Spinal cord (tissue), 10 donors: ENCODE data around the gene DOCK6. TPM values are rescaled to one million over a fixed set of nuclear protein-coding genes. Genes with fewer than 3 reads are reported as not detected.

Experiments used
- DNase-seq, 6 donors: peaks; one replicate each; pipeline versions ENCODE4 v3.0.0 to v3.0.0-alpha.2; 2013 to 2015; ENCODE audit warnings: low spot score in 6 of 6, low read depth in 4 of 6
- H3K27ac ChIP-seq: one replicate; pipeline ENCODE4 v1.5.1; 2013; ENCODE audit warnings: low read depth, low read length, control low read depth
- H3K27me3 ChIP-seq: one replicate; pipeline ENCODE4 v1.6.1; 2013; ENCODE audit warnings: low read length; ENCODE audit not compliant: control insufficient read depth, insufficient read depth
- H3K36me3 ChIP-seq: one replicate; pipeline ENCODE4 v1.6.1; 2013; ENCODE audit warnings: low read length; ENCODE audit not compliant: control insufficient read depth, insufficient read depth
- H3K4me1 ChIP-seq: one replicate; pipeline ENCODE4 v1.6.1; 2013; ENCODE audit warnings: low read length; ENCODE audit not compliant: control insufficient read depth, insufficient read depth
- H3K4me3 ChIP-seq: one replicate; pipeline ENCODE4 v1.5.1; 2013; ENCODE audit warnings: low read depth, low read length, control low read depth
- H3K9me3 ChIP-seq: one replicate; pipeline ENCODE4 v1.6.1; 2013; ENCODE audit warnings: low read length; ENCODE audit not compliant: control insufficient read depth, insufficient read depth
- WGBS: methylation state at CpG from one replicate; pipeline ENCODE4 v1.1.5; 2013; ENCODE audit warnings: missing lambda C conversion rate; ENCODE audit not compliant: insufficient coverage; 5-methylcytosine and 5-hydroxymethylcytosine counted together
- polyA plus RNA-seq, 2 donors: library from polyadenylated mRNA; unstranded; fragments of 120-200 nt; gene quantifications; one replicate each; pipeline ENCODE4 v1.2.1, GENCODE V29; 2013; ENCODE audit not compliant: insufficient read length in 2 of 2
- total RNA-seq, 2 donors: library from RNA; depleted of rRNA in 1 of 2; stranded (reverse); fragments of 120-200 nt in 1 of 2; fragments of >200 nt in 1 of 2; gene quantifications; one replicate each; pipeline versions ENCODE4 v1.2.3 to v1.2.4, GENCODE V29; 2013 to 2014
- donor health status: healthy.

Gene DOCK6
- total and polyA plus RNA-seq, 4 donors = 16.5 to 71.2 (median 47.3) TPM

GRCh38 chr19:11230621-11231386, 31.5 kb downstream of the DOCK6 start:
- no peak overlapping the region for H3K27ac ChIP-seq
- WGBS = 85% methylated on average over 5 of the region's 7 CpGs
- H3K36me3 ChIP-seq = peaks cover 34% of the 10 kb centered on the region
- H3K4me1 ChIP-seq = no peaks in the 10 kb centered on the region
- no peak overlapping the region for H3K4me3 ChIP-seq
- no peaks in the 10 kb centered on the region for H3K9me3 ChIP-seq
- DNase-seq = no peak
- H3K27me3 ChIP-seq = no peaks in the 10 kb centered on the region

- Histone ChIP-seq H3K27ac (no peak overlapping the region), H3K36me3 (peaks cover 32% of the 10 kb centered on the region), H3K27me3 (no peaks in the 10 kb centered on the region), H3K4me1 (no peaks in the 10 kb centered on the region), H3K9me3 (no peaks in the 10 kb centered on the region), H3K4me3 (no peak overlapping the region)
- DNase-seq = no peak
- WGBS = 78% methylated on average over 14 of the region's 14 CpGs
Measured at GRCh38 chr19:11227195-11227886, 35.0 kb downstream of the DOCK6 start.

GRCh38 chr19:11226716-11227166, 35.6 kb downstream of the DOCK6 start:
- Histone ChIP-seq H3K27ac (no peak overlapping the region), H3K4me3 (no peak overlapping the region), H3K9me3 (no peaks in the 10 kb centered on the region), H3K27me3 (no peaks in the 10 kb centered on the region), H3K36me3 (peaks cover 33% of the 10 kb centered on the region), H3K4me1 (no peaks in the 10 kb centered on the region)
- 90% methylated on average over 1 of the region's 1 CpG for WGBS
- DNase-seq = no peak

- no peaks in the 10 kb centered on the region for H3K27me3 ChIP-seq
- H3K4me3 ChIP-seq = no peak overlapping the region
- H3K9me3 ChIP-seq = peaks cover 1% of the 10 kb centered on the region
- no CpG with 5 or more reads among the region's 3 CpGs for WGBS
- H3K36me3 ChIP-seq = peaks cover 35% of the 10 kb centered on the region
- no peak overlapping the region for H3K27ac ChIP-seq
- DNase-seq = no peak
- no peaks in the 10 kb centered on the region for H3K4me1 ChIP-seq
Measured at GRCh38 chr19:11225815-11226214, 36.5 kb downstream of the DOCK6 start.

- Histone ChIP-seq H3K4me3 (no peak overlapping the region), H3K27me3 (no peaks in the 10 kb centered on the region), H3K36me3 (peaks cover 30% of the 10 kb centered on the region), H3K9me3 (peaks cover 1% of the 10 kb centered on the region), H3K4me1 (no peaks in the 10 kb centered on the region), H3K27ac (no peak overlapping the region)
- 100% methylated on average over 2 of the region's 5 CpGs for WGBS
- DNase-seq = no peak
Measured at GRCh38 chr19:11225172-11225571, 37.2 kb downstream of the DOCK6 start.

GRCh38 chr19:11224429-11224828, 37.9 kb downstream of the DOCK6 start:
- WGBS = 97% methylated on average over 4 of the region's 7 CpGs
- Histone ChIP-seq H3K27me3 (no peaks in the 10 kb centered on the region), H3K9me3 (peaks cover 1% of the 10 kb centered on the region), H3K4me1 (no peaks in the 10 kb centered on the region), H3K4me3 (no peak overlapping the region), H3K36me3 (peaks cover 26% of the 10 kb centered on the region), H3K27ac (no peak overlapping the region)
- DNase-seq = no peak

- no peak for DNase-seq
- WGBS = no CpG with 5 or more reads among the region's 3 CpGs
- H3K27me3 ChIP-seq = no peaks in the 10 kb centered on the region
- H3K4me1 ChIP-seq = no peaks in the 10 kb centered on the region
- H3K9me3 ChIP-seq = peaks cover 1% of the 10 kb centered on the region
- peaks cover 19% of the 10 kb centered on the region for H3K36me3 ChIP-seq
- no peak overlapping the region for H3K4me3 ChIP-seq
- H3K27ac ChIP-seq = no peak overlapping the region
Measured at GRCh38 chr19:11223200-11223599, 39.1 kb downstream of the DOCK6 start.

GRCh38 chr19:11221082-11221598, 41.2 kb downstream of the DOCK6 start:
- 100% methylated on average over 3 of the region's 3 CpGs for WGBS
- Histone ChIP-seq H3K27me3 (no peaks in the 10 kb centered on the region), H3K36me3 (peaks cover 22% of the 10 kb centered on the region), H3K4me3 (no peak overlapping the region), H3K9me3 (peaks cover 1% of the 10 kb centered on the region), H3K4me1 (no peaks in the 10 kb centered on the region), H3K27ac (no peak overlapping the region)
- no peak for DNase-seq

GRCh38 chr19:11214387-11214786, 47.9 kb downstream of the DOCK6 start:
- Histone ChIP-seq H3K27me3 (no peaks in the 10 kb centered on the region), H3K27ac (no peak overlapping the region), H3K36me3 (peaks cover 45% of the 10 kb centered on the region), H3K4me1 (no peaks in the 10 kb centered on the region), H3K4me3 (no peak overlapping the region), H3K9me3 (no peaks in the 10 kb centered on the region)
- WGBS = 89% methylated on average over 4 of the region's 6 CpGs
- no peak for DNase-seq

GRCh38 chr19:11210656-11210928, 51.7 kb downstream of the DOCK6 start:
- DNase-seq = no peak
- H3K4me1 ChIP-seq = no peaks in the 10 kb centered on the region
- H3K27ac ChIP-seq = no peak overlapping the region
- H3K9me3 ChIP-seq = no peaks in the 10 kb centered on the region
- no peaks in the 10 kb centered on the region for H3K27me3 ChIP-seq
- WGBS = 96% methylated on average over 1 of the region's 1 CpG
- no peak overlapping the region for H3K4me3 ChIP-seq
- peaks cover 47% of the 10 kb centered on the region for H3K36me3 ChIP-seq
